ENCODE data around the gene HPN. TPM values are rescaled to one million over a fixed set of nuclear protein-coding genes. Genes with fewer than 3 reads are reported as not detected.
"Not testable (repeated sequence)": the region's sequence is repeated elsewhere in the genome, so short reads cannot be mapped to it uniquely, and the experiment has no call there.

The HPN gene
- total RNA-seq, 2 donors from 2014 or later: 0.48 TPM; not detected in 1

- Mint-ChIP-seq H3K4me1 (no peaks in the 10 kb centered on the region), H3K27me3 (peaks cover 3% of the 10 kb centered on the region), H3K36me3 (ENCODE audit: low read depth) (no peaks in the 10 kb centered on the region), H3K9me3 (no peaks in the 10 kb centered on the region), H3K27ac (no peak overlapping the region), H3K4me3 (no peak overlapping the region)
- no peak for ATAC-seq (replicated peaks)
Measured at GRCh38 chr19:35093941-35094647, 52.6 kb downstream of the HPN start.

- Mint-ChIP-seq H3K4me3 (no peak overlapping the region), H3K4me1 (no peaks in the 10 kb centered on the region), H3K36me3 (ENCODE audit: low read depth) (no peaks in the 10 kb centered on the region), H3K9me3 (no peaks in the 10 kb centered on the region), H3K27me3 (peaks cover 3% of the 10 kb centered on the region), H3K27ac (no peak overlapping the region)
- no peak for ATAC-seq (replicated peaks)
Measured at GRCh38 chr19:35094656-35095055, 53.1 kb downstream of the HPN start.

- H3K4me1 Mint-ChIP-seq: no peaks in the 10 kb centered on the region
- H3K36me3 Mint-ChIP-seq (ENCODE audit: low read depth): no peaks in the 10 kb centered on the region
- H3K27ac Mint-ChIP-seq: peak overlapping the region; percentile 7
- no peaks in the 10 kb centered on the region for H3K27me3 Mint-ChIP-seq
- no peak overlapping the region for H3K4me3 Mint-ChIP-seq
- H3K9me3 Mint-ChIP-seq: no peaks in the 10 kb centered on the region
- no peak for ATAC-seq (replicated peaks)
Measured at GRCh38 chr19:35095667-35096368, 54.3 kb downstream of the HPN start.

- Mint-ChIP-seq H3K27me3 (no peaks in the 10 kb centered on the region), H3K4me3 (no peak overlapping the region), H3K36me3 (ENCODE audit: low read depth) (no peaks in the 10 kb centered on the region), H3K4me1 (no peaks in the 10 kb centered on the region), H3K27ac (no peak overlapping the region), H3K9me3 (no peaks in the 10 kb centered on the region)
- no peak for ATAC-seq (replicated peaks)
Measured at GRCh38 chr19:35098413-35099049, 57.0 kb downstream of the HPN start.

GRCh38 chr19:35099155-35099896, 57.8 kb downstream of the HPN start:
- no peak overlapping the region for H3K4me3 Mint-ChIP-seq
- ATAC-seq (replicated peaks): no peak
- H3K9me3 Mint-ChIP-seq: no peaks in the 10 kb centered on the region
- no peaks in the 10 kb centered on the region for H3K36me3 Mint-ChIP-seq (ENCODE audit: low read depth)
- H3K27me3 Mint-ChIP-seq: no peaks in the 10 kb centered on the region
- no peaks in the 10 kb centered on the region for H3K4me1 Mint-ChIP-seq
- no peak overlapping the region for H3K27ac Mint-ChIP-seq

- no peaks in the 10 kb centered on the region for H3K27me3 Mint-ChIP-seq
- no peak overlapping the region for H3K4me3 Mint-ChIP-seq
- no peaks in the 10 kb centered on the region for H3K36me3 Mint-ChIP-seq (ENCODE audit: low read depth)
- ATAC-seq (replicated peaks): no peak
- no peaks in the 10 kb centered on the region for H3K4me1 Mint-ChIP-seq
- no peaks in the 10 kb centered on the region for H3K9me3 Mint-ChIP-seq
- H3K27ac Mint-ChIP-seq: no peak overlapping the region
Measured at GRCh38 chr19:35099897-35100275, 58.4 kb downstream of the HPN start.

- Mint-ChIP-seq H3K9me3 (no peaks in the 10 kb centered on the region), H3K27ac (no peak overlapping the region), H3K36me3 (ENCODE audit: low read depth) (no peaks in the 10 kb centered on the region), H3K27me3 (no peaks in the 10 kb centered on the region), H3K4me3 (no peak overlapping the region), H3K4me1 (no peaks in the 10 kb centered on the region)
- no peak for ATAC-seq (replicated peaks)
Measured at GRCh38 chr19:35100588-35101533, 59.3 kb downstream of the HPN start.

GRCh38 chr19:35101949-35102348, 60.4 kb downstream of the HPN start:
- ATAC-seq (replicated peaks); H3K4me1 Mint-ChIP-seq; H3K4me3 Mint-ChIP-seq; H3K27ac Mint-ChIP-seq; H3K9me3 Mint-ChIP-seq; H3K27me3 Mint-ChIP-seq; H3K36me3 Mint-ChIP-seq (ENCODE audit: low read depth): not testable (repeated sequence)

GRCh38 chr19:35103614-35104013, 62.1 kb downstream of the HPN start:
- not testable (repeated sequence) for H3K9me3 Mint-ChIP-seq; H3K4me3 Mint-ChIP-seq; H3K36me3 Mint-ChIP-seq (ENCODE audit: low read depth); ATAC-seq (replicated peaks); H3K27ac Mint-ChIP-seq; H3K27me3 Mint-ChIP-seq; H3K4me1 Mint-ChIP-seq

- H3K36me3 Mint-ChIP-seq (ENCODE audit: low read depth): no peaks in the 10 kb centered on the region
- no peak overlapping the region for H3K27ac Mint-ChIP-seq
- no peaks in the 10 kb centered on the region for H3K4me1 Mint-ChIP-seq
- H3K27me3 Mint-ChIP-seq: no peaks in the 10 kb centered on the region
- H3K9me3 Mint-ChIP-seq: no peaks in the 10 kb centered on the region
- ATAC-seq (replicated peaks): no peak
- H3K4me3 Mint-ChIP-seq: no peak overlapping the region
Measured at GRCh38 chr19:35104361-35104760, 62.8 kb downstream of the HPN start.

- H3K36me3 Mint-ChIP-seq (ENCODE audit: low read depth): no peaks in the 10 kb centered on the region
- no peaks in the 10 kb centered on the region for H3K27me3 Mint-ChIP-seq
- ATAC-seq (replicated peaks): no peak
Measured at GRCh38 chr19:35105047-35105410, 63.5 kb downstream of the HPN start.

GRCh38 chr19:35105411-35106290, 64.1 kb downstream of the HPN start:
- no peaks in the 10 kb centered on the region for H3K9me3 Mint-ChIP-seq
- no peaks in the 10 kb centered on the region for H3K27me3 Mint-ChIP-seq
- no peak overlapping the region for H3K4me3 Mint-ChIP-seq
- H3K4me1 Mint-ChIP-seq: no peaks in the 10 kb centered on the region
- H3K27ac Mint-ChIP-seq: peak overlapping the region; percentile 7
- H3K36me3 Mint-ChIP-seq (ENCODE audit: low read depth): no peaks in the 10 kb centered on the region
- ATAC-seq (replicated peaks): peak; percentile 32

More at GRCh38 chr19:35105047-35105410, 63.5 kb downstream of the HPN start:
- Mint-ChIP-seq H3K4me3 (no peak overlapping the region), H3K4me1 (no peaks in the 10 kb centered on the region), H3K9me3 (no peaks in the 10 kb centered on the region), H3K27ac (no peak overlapping the region)

GRCh38 chr19:35106291-35106583, 64.7 kb downstream of the HPN start:
- Mint-ChIP-seq H3K4me1 (no peaks in the 10 kb centered on the region), H3K27ac (peak overlapping the region; percentile 7), H3K9me3 (no peaks in the 10 kb centered on the region), H3K36me3 (ENCODE audit: low read depth) (no peaks in the 10 kb centered on the region), H3K27me3 (no peaks in the 10 kb centered on the region), H3K4me3 (no peak overlapping the region)
- no peak for ATAC-seq (replicated peaks)
